ENCODE measurements around the gene CMAS.
"Not testable (repeated sequence)": the region's sequence is repeated elsewhere in the genome, so short reads cannot be mapped to it uniquely, and the experiment has no call there.

CMAS gene

GRCh38 chr12:22083167-22083566, 37.1 kb downstream of the CMAS start:
- peak; percentile 7 for TF ChIP-seq CTCF (IDR thresholded peaks at IDR 0.05; ENCODE audit: low read depth, low read length, missing control alignments)
- DNase-seq (ENCODE audit: extremely low read depth, low read depth) = no peak

GRCh38 chr12:22084852-22085251, 38.8 kb downstream of the CMAS start:
- H3K4me3 ChIP-seq (replicated peaks; ENCODE audit: low read depth, low read length) = no peak overlapping the region
- DNase-seq (ENCODE audit: extremely low read depth, low read depth) = no peak
- no peak for TF ChIP-seq CTCF (IDR thresholded peaks at IDR 0.05; ENCODE audit: low read depth, low read length, missing control alignments)

More at GRCh38 chr12:22083167-22083566, 37.1 kb downstream of the CMAS start:
- H3K4me3 ChIP-seq (replicated peaks; ENCODE audit: low read depth, low read length) = no peak overlapping the region

- TF ChIP-seq CTCF (IDR thresholded peaks at IDR 0.05; ENCODE audit: low read depth, low read length, missing control alignments) = no peak
- H3K4me3 ChIP-seq (replicated peaks; ENCODE audit: low read depth, low read length) = no peak overlapping the region
- no peak for DNase-seq (ENCODE audit: extremely low read depth, low read depth)
Observed at GRCh38 chr12:22088886-22089285, 42.9 kb downstream of the CMAS start.

- TF ChIP-seq CTCF (IDR thresholded peaks at IDR 0.05; ENCODE audit: low read depth, low read length, missing control alignments) = no peak
- no peak for DNase-seq (ENCODE audit: extremely low read depth, low read depth)
- H3K4me3 ChIP-seq (replicated peaks; ENCODE audit: low read depth, low read length) = no peak overlapping the region
Observed at GRCh38 chr12:22089486-22089885, 43.5 kb downstream of the CMAS start.

GRCh38 chr12:22099062-22099461, 53.0 kb downstream of the CMAS start:
- H3K4me3 ChIP-seq (replicated peaks; ENCODE audit: low read depth, low read length); DNase-seq (ENCODE audit: extremely low read depth, low read depth): not testable (repeated sequence)

- peak; percentile 22 for DNase-seq (ENCODE audit: extremely low read depth, low read depth)
- no peak overlapping the region for H3K4me3 ChIP-seq (replicated peaks; ENCODE audit: low read depth, low read length)
- TF ChIP-seq CTCF (IDR thresholded peaks at IDR 0.05; ENCODE audit: low read depth, low read length, missing control alignments) = peak; percentile 51
Observed at GRCh38 chr12:22100958-22101748, 55.1 kb downstream of the CMAS start.

GRCh38 chr12:22101749-22102243, 55.8 kb downstream of the CMAS start:
- H3K4me3 ChIP-seq (replicated peaks; ENCODE audit: low read depth, low read length) = no peak overlapping the region
- no peak for TF ChIP-seq CTCF (IDR thresholded peaks at IDR 0.05; ENCODE audit: low read depth, low read length, missing control alignments)
- DNase-seq (ENCODE audit: extremely low read depth, low read depth) = peak; percentile 41
